HepG2 (cell line): Measurements from ENCODE around the gene ESRP2. TPM values are rescaled to one million over a fixed set of nuclear protein-coding genes. Genes with fewer than 3 reads are reported as not detected.

Source experiments
- ASH2L ChIP-seq: fragments of 300-600, 200-600 bp; sonication (generic); IDR thresholded peaks from 2 replicates; pipeline ENCODE4 v1.7.0; 2017; ENCODE audit warnings: low read depth, mild to moderate bottlenecking, moderate library complexity, mixed read lengths, low read length; ENCODE audit not compliant: insufficient read length
- ETV6 ChIP-seq: sonication (generic); formaldehyde crosslinking; conservative IDR thresholded peaks from 2 replicates; pipeline ENCODE4 v1.4.0; 2020; ENCODE audit warnings: missing genetic modification reagents
- HMG20A ChIP-seq: IDR thresholded peaks from 2 replicates; pipeline ENCODE4 v1.6.1; 2016; ENCODE audit warnings: borderline replicate concordance
- IRF2 ChIP-seq: IDR thresholded peaks from 2 replicates; pipeline ENCODE4 v1.6.1; 2018; ENCODE audit warnings: missing genetic modification reagents, missing compliant biosample characterization
- MIER2 ChIP-seq: IDR thresholded peaks from 2 replicates; pipeline ENCODE4 v1.6.1; 2016; ENCODE audit warnings: missing biosample characterization, missing genetic modification reagents
- PRPF4 ChIP-seq: fragments of 200-400 bp; formaldehyde crosslinking; IDR thresholded peaks from 2 replicates; pipeline ENCODE4 v1.6.1; 2016; ENCODE audit warnings: low read length, low read depth; ENCODE audit not compliant: poor library complexity, severe bottlenecking
- RBAK ChIP-seq: sonication (generic); formaldehyde crosslinking; IDR thresholded peaks from 2 replicates; pipeline ENCODE4 v1.5.1; 2020; ENCODE audit warnings: mild to moderate bottlenecking, missing genetic modification reagents
- THYN1 ChIP-seq: sonication (generic); formaldehyde crosslinking; IDR thresholded peaks from 2 replicates; pipeline ENCODE4 v1.8.1; 2023; ENCODE audit warnings: low read depth, mild to moderate bottlenecking, moderate library complexity, missing genetic modification reagents, borderline replicate concordance
- ZC3H4 ChIP-seq: sonication (generic); formaldehyde crosslinking; IDR thresholded peaks from 2 replicates; pipeline ENCODE4 v1.4.0; 2020; ENCODE audit warnings: missing genetic modification reagents, borderline replicate concordance
- ZMYM2 ChIP-seq: sonication (generic); formaldehyde crosslinking; IDR thresholded peaks from 2 replicates; pipeline ENCODE4 v1.8.0; 2022; ENCODE audit warnings: mild to moderate bottlenecking, missing genetic modification reagents
- ZNF547 ChIP-seq: sonication (generic); formaldehyde crosslinking; IDR thresholded peaks from 2 replicates; pipeline ENCODE4 v1.5.1; 2020; ENCODE audit warnings: mild to moderate bottlenecking, missing genetic modification reagents
- ZNF563 ChIP-seq: sonication (generic); formaldehyde crosslinking; IDR thresholded peaks from 2 replicates; pipeline ENCODE4 v1.8.0; 2022; ENCODE audit warnings: mild to moderate bottlenecking, moderate library complexity, missing genetic modification reagents
- ZNF605 ChIP-seq: sonication (generic); formaldehyde crosslinking; IDR thresholded peaks from 2 replicates; pipeline ENCODE4 v1.8.0; 2022; ENCODE audit warnings: mild to moderate bottlenecking, missing genetic modification reagents
- ZNF652 ChIP-seq: IDR thresholded peaks from 2 replicates; pipeline ENCODE4 v1.6.1; 2016; ENCODE audit warnings: low read depth, borderline replicate concordance
- polyA plus RNA-seq, 8 experiments: library from polyadenylated mRNA; depleted of rRNA in 3 of 8; stranded (reverse) in 7 of 8; unstranded in 1 of 8; fragments of >200 nt; fragmentation: Illumina TruSeq in 4 of 8; extraction: Trizol in 4 of 8; gene quantifications; 2 replicates each; pipeline versions ENCODE4 v1.2.1 to v1.2.3, GENCODE V29; 2011 to 2016; ENCODE audit warnings: low read depth in 4 of 8, missing spikeins in 1 of 8, mixed read lengths in 1 of 8; ENCODE audit not compliant: insufficient read depth in 1 of 8
- total RNA-seq, 5 experiments: library from RNA; depleted of rRNA; stranded (reverse); fragments of >200 nt; fragmentation: Illumina TruSeq; extraction: Trizol; gene quantifications; 2 replicates each; pipeline ENCODE4 v1.2.3, GENCODE V29; 2016; ENCODE audit warnings: low read depth in 1 of 5
- TF ChIP-seq, protein P1 (sequence below): sonication (generic); formaldehyde crosslinking; IDR thresholded peaks from 2 replicates; pipeline ENCODE4 v1.4.0; 2020; ENCODE audit warnings: mild to moderate bottlenecking, missing genetic modification reagents
- TF ChIP-seq, protein P2 (sequence below): IDR thresholded peaks from 2 replicates; pipeline ENCODE4 v1.6.1; 2016; ENCODE audit warnings: missing genetic modification reagents, missing compliant biosample characterization
- TF ChIP-seq, protein P3 (sequence below): sonication (generic); formaldehyde crosslinking; IDR thresholded peaks from 2 replicates; pipeline ENCODE4 v1.8.0; 2022; ENCODE audit warnings: missing genetic modification reagents, mild to moderate bottlenecking, moderate library complexity, borderline replicate concordance
- TF ChIP-seq, protein P4 (sequence below): sonication (generic); formaldehyde crosslinking; IDR thresholded peaks from 2 replicates; pipeline ENCODE4 v1.5.1; 2020; ENCODE audit warnings: mild to moderate bottlenecking, moderate library complexity, missing genetic modification reagents

The ESRP2 gene
- total and polyA plus RNA-seq, 2 of the 13 experiments (the other 11 are each of a cell fraction or from before 2014, with no cell fraction given): 21.1 to 32.4 TPM

DNA sequence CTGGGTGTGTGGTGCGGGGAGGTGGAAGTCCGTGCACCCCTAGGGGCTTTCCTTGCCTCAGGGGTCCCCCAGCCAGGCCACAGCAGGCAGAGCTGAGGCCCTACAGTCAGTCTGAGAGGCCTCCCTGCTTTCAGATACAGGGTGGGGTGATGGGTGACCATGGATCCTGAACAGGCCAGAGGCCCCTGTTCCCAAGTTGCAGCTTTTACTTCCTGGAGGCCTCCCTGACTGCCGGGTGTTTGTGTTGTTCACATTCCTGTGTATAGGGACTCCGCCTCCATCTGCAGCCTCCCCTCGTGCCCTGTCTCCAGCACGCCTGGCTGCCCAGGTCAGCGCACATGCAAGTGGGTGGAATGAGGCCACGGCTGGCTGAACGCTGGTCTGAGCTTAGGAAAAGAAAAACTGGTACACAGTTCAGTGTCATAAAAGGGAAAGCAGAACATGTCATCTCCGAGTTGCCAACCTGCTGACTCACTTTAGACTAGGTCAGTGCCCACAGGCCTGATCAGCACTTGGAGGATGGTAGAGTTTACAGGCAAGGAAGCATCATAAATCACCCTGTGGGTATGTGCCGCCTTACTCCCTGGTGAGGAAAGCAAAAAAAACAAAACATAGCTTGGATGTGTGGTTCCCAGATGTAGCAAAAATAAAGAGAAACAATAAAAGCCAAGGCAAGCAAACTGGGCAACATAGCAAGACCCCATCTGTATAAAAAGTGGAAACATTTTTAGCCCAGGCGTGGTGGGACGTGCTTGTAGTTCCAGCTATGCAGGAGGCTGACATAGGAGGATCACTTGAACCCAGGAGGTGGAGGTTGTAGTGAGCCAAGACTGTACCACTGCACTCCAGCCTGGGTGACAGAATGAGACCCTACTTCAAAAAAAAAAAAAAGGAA lies 22.2 kb upstream of the ESRP2 start (continued):
- TF ChIP-seq, protein P1, sequence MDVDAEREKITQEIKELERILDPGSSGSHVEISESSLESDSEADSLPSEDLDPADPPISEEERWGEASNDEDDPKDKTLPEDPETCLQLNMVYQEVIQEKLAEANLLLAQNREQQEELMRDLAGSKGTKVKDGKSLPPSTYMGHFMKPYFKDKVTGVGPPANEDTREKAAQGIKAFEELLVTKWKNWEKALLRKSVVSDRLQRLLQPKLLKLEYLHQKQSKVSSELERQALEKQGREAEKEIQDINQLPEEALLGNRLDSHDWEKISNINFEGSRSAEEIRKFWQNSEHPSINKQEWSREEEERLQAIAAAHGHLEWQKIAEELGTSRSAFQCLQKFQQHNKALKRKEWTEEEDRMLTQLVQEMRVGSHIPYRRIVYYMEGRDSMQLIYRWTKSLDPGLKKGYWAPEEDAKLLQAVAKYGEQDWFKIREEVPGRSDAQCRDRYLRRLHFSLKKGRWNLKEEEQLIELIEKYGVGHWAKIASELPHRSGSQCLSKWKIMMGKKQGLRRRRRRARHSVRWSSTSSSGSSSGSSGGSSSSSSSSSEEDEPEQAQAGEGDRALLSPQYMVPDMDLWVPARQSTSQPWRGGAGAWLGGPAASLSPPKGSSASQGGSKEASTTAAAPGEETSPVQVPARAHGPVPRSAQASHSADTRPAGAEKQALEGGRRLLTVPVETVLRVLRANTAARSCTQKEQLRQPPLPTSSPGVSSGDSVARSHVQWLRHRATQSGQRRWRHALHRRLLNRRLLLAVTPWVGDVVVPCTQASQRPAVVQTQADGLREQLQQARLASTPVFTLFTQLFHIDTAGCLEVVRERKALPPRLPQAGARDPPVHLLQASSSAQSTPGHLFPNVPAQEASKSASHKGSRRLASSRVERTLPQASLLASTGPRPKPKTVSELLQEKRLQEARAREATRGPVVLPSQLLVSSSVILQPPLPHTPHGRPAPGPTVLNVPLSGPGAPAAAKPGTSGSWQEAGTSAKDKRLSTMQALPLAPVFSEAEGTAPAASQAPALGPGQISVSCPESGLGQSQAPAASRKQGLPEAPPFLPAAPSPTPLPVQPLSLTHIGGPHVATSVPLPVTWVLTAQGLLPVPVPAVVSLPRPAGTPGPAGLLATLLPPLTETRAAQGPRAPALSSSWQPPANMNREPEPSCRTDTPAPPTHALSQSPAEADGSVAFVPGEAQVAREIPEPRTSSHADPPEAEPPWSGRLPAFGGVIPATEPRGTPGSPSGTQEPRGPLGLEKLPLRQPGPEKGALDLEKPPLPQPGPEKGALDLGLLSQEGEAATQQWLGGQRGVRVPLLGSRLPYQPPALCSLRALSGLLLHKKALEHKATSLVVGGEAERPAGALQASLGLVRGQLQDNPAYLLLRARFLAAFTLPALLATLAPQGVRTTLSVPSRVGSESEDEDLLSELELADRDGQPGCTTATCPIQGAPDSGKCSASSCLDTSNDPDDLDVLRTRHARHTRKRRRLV (CRISPR knock-in tag): 0 out of 2 replicates have a peak, but pooled peaks have one; percentile 67
- TF ChIP-seq, protein P2, sequence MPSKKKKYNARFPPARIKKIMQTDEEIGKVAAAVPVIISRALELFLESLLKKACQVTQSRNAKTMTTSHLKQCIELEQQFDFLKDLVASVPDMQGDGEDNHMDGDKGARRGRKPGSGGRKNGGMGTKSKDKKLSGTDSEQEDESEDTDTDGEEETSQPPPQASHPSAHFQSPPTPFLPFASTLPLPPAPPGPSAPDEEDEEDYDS (CRISPR knock-in tag): peak; percentile 67
- peak; percentile 94; the same call in 1 of the 2 replicates for TF ChIP-seq ZNF563
- TF ChIP-seq, protein P3, sequence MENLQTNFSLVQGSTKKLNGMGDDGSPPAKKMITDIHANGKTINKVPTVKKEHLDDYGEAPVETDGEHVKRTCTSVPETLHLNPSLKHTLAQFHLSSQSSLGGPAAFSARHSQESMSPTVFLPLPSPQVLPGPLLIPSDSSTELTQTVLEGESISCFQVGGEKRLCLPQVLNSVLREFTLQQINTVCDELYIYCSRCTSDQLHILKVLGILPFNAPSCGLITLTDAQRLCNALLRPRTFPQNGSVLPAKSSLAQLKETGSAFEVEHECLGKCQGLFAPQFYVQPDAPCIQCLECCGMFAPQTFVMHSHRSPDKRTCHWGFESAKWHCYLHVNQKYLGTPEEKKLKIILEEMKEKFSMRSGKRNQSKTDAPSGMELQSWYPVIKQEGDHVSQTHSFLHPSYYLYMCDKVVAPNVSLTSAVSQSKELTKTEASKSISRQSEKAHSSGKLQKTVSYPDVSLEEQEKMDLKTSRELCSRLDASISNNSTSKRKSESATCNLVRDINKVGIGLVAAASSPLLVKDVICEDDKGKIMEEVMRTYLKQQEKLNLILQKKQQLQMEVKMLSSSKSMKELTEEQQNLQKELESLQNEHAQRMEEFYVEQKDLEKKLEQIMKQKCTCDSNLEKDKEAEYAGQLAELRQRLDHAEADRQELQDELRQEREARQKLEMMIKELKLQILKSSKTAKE (CRISPR knock-in tag): peak; percentile 83
- no peak for TF ChIP-seq RBAK (CRISPR knock-in tag)
- TF ChIP-seq HMG20A (CRISPR knock-in tag): peak; percentile 37; the same call in 1 of the 2 replicates
- TF ChIP-seq, protein P4, sequence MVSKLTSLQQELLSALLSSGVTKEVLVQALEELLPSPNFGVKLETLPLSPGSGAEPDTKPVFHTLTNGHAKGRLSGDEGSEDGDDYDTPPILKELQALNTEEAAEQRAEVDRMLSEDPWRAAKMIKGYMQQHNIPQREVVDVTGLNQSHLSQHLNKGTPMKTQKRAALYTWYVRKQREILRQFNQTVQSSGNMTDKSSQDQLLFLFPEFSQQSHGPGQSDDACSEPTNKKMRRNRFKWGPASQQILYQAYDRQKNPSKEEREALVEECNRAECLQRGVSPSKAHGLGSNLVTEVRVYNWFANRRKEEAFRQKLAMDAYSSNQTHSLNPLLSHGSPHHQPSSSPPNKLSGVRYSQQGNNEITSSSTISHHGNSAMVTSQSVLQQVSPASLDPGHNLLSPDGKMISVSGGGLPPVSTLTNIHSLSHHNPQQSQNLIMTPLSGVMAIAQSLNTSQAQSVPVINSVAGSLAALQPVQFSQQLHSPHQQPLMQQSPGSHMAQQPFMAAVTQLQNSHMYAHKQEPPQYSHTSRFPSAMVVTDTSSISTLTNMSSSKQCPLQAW: peak; percentile 89
- peak; percentile 72 for TF ChIP-seq ASH2L
- peak; percentile 79 for TF ChIP-seq IRF2 (CRISPR knock-in tag)
- TF ChIP-seq THYN1 (CRISPR knock-in tag): no peak
- no peak for TF ChIP-seq ZC3H4 (CRISPR knock-in tag)
- TF ChIP-seq ZNF652: no peak
- TF ChIP-seq PRPF4: no peak
- TF ChIP-seq ETV6 (CRISPR knock-in tag): no peak; the same call in 1 of the 2 replicates
- peak; percentile 88 for TF ChIP-seq ZNF605
- no peak; the same call in 1 of the 2 replicates for TF ChIP-seq ZMYM2 (CRISPR knock-in tag)
- peak; percentile 48 for TF ChIP-seq MIER2 (CRISPR knock-in tag)
- TF ChIP-seq ZNF547 (CRISPR knock-in tag): no peak; the same call in none of the 2 replicates
